MM.1S (cell line): ENCODE measurements around the gene GMEB1.
"Not testable (repeated sequence)": the region's sequence is repeated elsewhere in the genome, so short reads cannot be mapped to it uniquely, and the experiment has no call there.

Experiments
- DNase-seq: peaks from one replicate; pipeline ENCODE4 v3.0.0-alpha.2; 2015
- H2AFZ ChIP-seq: fragments of 300-600 bp; sonication (generic); 2 replicates; pipeline ENCODE4 v1.6.0; 2016; ENCODE audit warnings: antibody characterized with exemption, low read length
- H3F3A ChIP-seq: fragments of 300-600 bp; sonication (generic); 2 replicates; pipeline ENCODE4 v1.6.1; 2016; ENCODE audit warnings: mild to moderate bottlenecking, antibody characterized with exemption, low read length, moderate library complexity, mixed read lengths; ENCODE audit not compliant: insufficient read depth
- H3K27ac ChIP-seq: fragments of 300-600 bp; sonication (generic); 2 replicates; pipeline ENCODE4 v1.5.1; 2016; ENCODE audit warnings: mild to moderate bottlenecking, low read length
- H3K27me3 ChIP-seq: fragments of 300-600 bp; sonication (generic); replicated peaks from 2 replicates; pipeline ENCODE4 v1.6.0; 2016; ENCODE audit warnings: low read length; ENCODE audit not compliant: insufficient read depth
- H3K36me3 ChIP-seq: fragments of 300-600 bp; sonication (generic); replicated peaks from 2 replicates; pipeline ENCODE4 v1.6.1; 2016; ENCODE audit warnings: mild to moderate bottlenecking, low read length, mixed read lengths; ENCODE audit not compliant: insufficient read depth
- H3K4me1 ChIP-seq: fragments of 300-600 bp; sonication (generic); 2 replicates; pipeline ENCODE4 v1.6.1; 2016; ENCODE audit warnings: low read length, mixed read lengths
- H3K4me2 ChIP-seq: fragments of 300-600 bp; sonication (generic); 2 replicates; pipeline ENCODE4 v1.6.0; 2016; ENCODE audit warnings: low read depth, low read length
- H3K4me3 ChIP-seq: fragments of 300-600 bp; sonication (generic); 2 replicates; pipeline ENCODE4 v1.5.1; 2016; ENCODE audit warnings: low read length, mixed read lengths
- H3K79me2 ChIP-seq: fragments of 300-600 bp; sonication (generic); 2 replicates; pipeline ENCODE4 v1.6.1; 2016; ENCODE audit warnings: mixed run types, low read length, mixed read lengths
- H3K9ac ChIP-seq: fragments of 300-600 bp; sonication (generic); 2 replicates; pipeline ENCODE4 v1.6.1; 2016; ENCODE audit warnings: low read length, mixed read lengths
- H3K9me2 ChIP-seq: fragments of 300-600 bp; sonication (generic); replicated peaks from 2 replicates; pipeline ENCODE4 v1.6.1; 2016; ENCODE audit warnings: mild to moderate bottlenecking, low read length, mixed read lengths; ENCODE audit not compliant: insufficient read depth
- H3K9me3 ChIP-seq: fragments of 300-600 bp; sonication (generic); replicated peaks from 2 replicates; pipeline ENCODE4 v1.6.1; 2016; ENCODE audit warnings: mild to moderate bottlenecking, low read length, mixed read lengths; ENCODE audit not compliant: insufficient read depth
- H4K20me1 ChIP-seq: fragments of 300-600 bp; sonication (generic); 2 replicates; pipeline ENCODE4 v1.6.1; 2016; ENCODE audit warnings: mild to moderate bottlenecking, low read length, moderate library complexity, mixed read lengths; ENCODE audit not compliant: insufficient read depth
- CTCF ChIP-seq: fragments of 300-600 bp; sonication (generic); IDR thresholded peaks from 2 replicates; pipeline ENCODE4 v1.5.1; 2016; ENCODE audit warnings: antibody characterized with exemption, low read length, mixed read lengths
- EZH2 ChIP-seq: fragments of 300-600 bp; sonication (generic); optimal IDR thresholded peaks from 2 replicates; pipeline ENCODE3; 2017; ENCODE audit warnings: low read depth, mild to moderate bottlenecking, antibody characterized with exemption, low read length, mixed read lengths
- EZH2phosphoT487 ChIP-seq: fragments of 300-600 bp; sonication (generic); IDR thresholded peaks from 2 replicates; pipeline ENCODE4 v1.6.1; 2018; ENCODE audit warnings: antibody characterized with exemption, low read length

GMEB1 gene

GRCh38 chr1:28648474-28649198 lies 19.9 kb upstream of the GMEB1 start, which contains the start of gene RNU11:
Gene RNU11 (plus strand): TSS chr1:28648600.
- no peaks in the 10 kb centered on the region for H4K20me1 ChIP-seq
- peak within 1 kb of the TSS; percentile 86 for H2AFZ ChIP-seq
- no peaks in the 10 kb centered on the region for H3K27me3 ChIP-seq
- no peak for TF ChIP-seq EZH2
- TF ChIP-seq CTCF, result no peak
- TF ChIP-seq EZH2phosphoT487, result no peak
- peaks cover 11% of the 10 kb centered on the region for H3K4me1 ChIP-seq
- H3K27ac ChIP-seq, result peak within 1 kb of the TSS; percentile 93
- no peaks in the 10 kb centered on the region for H3K9me2 ChIP-seq
- H3F3A ChIP-seq, result peaks cover 16% of the 10 kb centered on the region
- H3K9me3 ChIP-seq, result no peaks in the 10 kb centered on the region
- peak within 1 kb of the TSS; percentile 95 for H3K9ac ChIP-seq
- H3K79me2 ChIP-seq, result peaks cover 5% of the 10 kb centered on the region; the same call in 1 of the 2 replicates
- H3K4me2 ChIP-seq, result peak within 1 kb of the TSS; percentile 89
- DNase-seq, result peak; percentile 96
- H3K4me3 ChIP-seq, result peak within 1 kb of the TSS; percentile 62
- H3K36me3 ChIP-seq, result no peaks in the 10 kb centered on the region

GRCh38 chr1:28653063-28653462 lies 15.5 kb upstream of the GMEB1 start:
- H3F3A ChIP-seq, H3K4me3 ChIP-seq, H3K79me2 ChIP-seq, H3K9me2 ChIP-seq, H3K4me2 ChIP-seq, H2AFZ ChIP-seq, H3K27me3 ChIP-seq, DNase-seq, H3K36me3 ChIP-seq, H3K9me3 ChIP-seq, H4K20me1 ChIP-seq, H3K27ac ChIP-seq, H3K9ac ChIP-seq, H3K4me1 ChIP-seq: not testable (repeated sequence)

GRCh38 chr1:28653870-28654269 lies 14.7 kb upstream of the GMEB1 start:
- not testable (repeated sequence) for H3K4me2 ChIP-seq, H3K9ac ChIP-seq, H3K9me2 ChIP-seq, H2AFZ ChIP-seq, H3F3A ChIP-seq, H3K9me3 ChIP-seq, H3K4me3 ChIP-seq, H3K4me1 ChIP-seq, H4K20me1 ChIP-seq, H3K36me3 ChIP-seq, H3K27me3 ChIP-seq, H3K79me2 ChIP-seq, DNase-seq, H3K27ac ChIP-seq
- TF ChIP-seq CTCF, result 0 out of 2 replicates have a peak, but pooled peaks have one; percentile 6

GRCh38 chr1:28655448-28656311 lies 12.9 kb upstream of the GMEB1 start:
- not testable (repeated sequence) for H3F3A ChIP-seq, H3K9me2 ChIP-seq, H3K9me3 ChIP-seq, H2AFZ ChIP-seq, H3K27ac ChIP-seq, DNase-seq, H3K36me3 ChIP-seq, H3K27me3 ChIP-seq, H3K79me2 ChIP-seq, H3K9ac ChIP-seq, H3K4me2 ChIP-seq, H3K4me1 ChIP-seq, H4K20me1 ChIP-seq, H3K4me3 ChIP-seq
